Measurements from ENCODE around the gene CHST3.

The CHST3 gene

DNA sequence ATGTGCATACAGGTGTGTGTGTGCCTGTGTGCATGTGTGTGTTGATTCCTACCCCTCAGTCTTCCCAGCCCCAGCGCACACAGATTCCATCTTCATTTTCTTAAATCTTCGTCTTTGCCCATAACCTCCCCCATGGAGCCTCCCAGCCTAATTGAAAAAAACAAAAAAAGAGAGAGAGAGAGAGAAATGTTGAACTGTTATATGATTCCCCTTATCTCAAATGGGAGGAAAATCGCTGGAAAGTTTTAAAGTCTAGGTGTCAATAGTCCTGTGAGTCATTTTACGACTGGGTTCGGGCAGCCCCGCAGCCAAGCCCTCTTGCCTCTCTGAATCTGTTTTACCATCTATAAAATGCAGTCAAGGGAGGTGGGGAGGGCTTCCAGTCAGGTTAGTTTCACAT is 63.3 kb downstream of the CHST3 start:
- ATAC-seq: no peak
- TF ChIP-seq CSDC2 (CRISPR knock-in tag; IDR thresholded peaks at IDR 0.05) (no peak), ZNF565 (CRISPR knock-in tag; conservative IDR thresholded peaks at IDR 0.05; ENCODE audit: low read depth) (no peak), ISL1 (CRISPR knock-in tag; IDR thresholded peaks at IDR 0.05) (no peak), GLIS3 (CRISPR knock-in tag; IDR thresholded peaks at IDR 0.05) (no peak), SNAI2 (CRISPR knock-in tag; IDR thresholded peaks at IDR 0.05) (no peak), BACH2 (CRISPR knock-in tag; IDR thresholded peaks at IDR 0.05; ENCODE audit: borderline replicate concordance) (no peak), OSR1 (CRISPR knock-in tag; IDR thresholded peaks at IDR 0.05) (no peak), ARNTL (CRISPR knock-in tag; IDR thresholded peaks at IDR 0.05; ENCODE audit: borderline replicate concordance, low read depth) (no peak)
- TF ChIP-seq, protein P1, sequence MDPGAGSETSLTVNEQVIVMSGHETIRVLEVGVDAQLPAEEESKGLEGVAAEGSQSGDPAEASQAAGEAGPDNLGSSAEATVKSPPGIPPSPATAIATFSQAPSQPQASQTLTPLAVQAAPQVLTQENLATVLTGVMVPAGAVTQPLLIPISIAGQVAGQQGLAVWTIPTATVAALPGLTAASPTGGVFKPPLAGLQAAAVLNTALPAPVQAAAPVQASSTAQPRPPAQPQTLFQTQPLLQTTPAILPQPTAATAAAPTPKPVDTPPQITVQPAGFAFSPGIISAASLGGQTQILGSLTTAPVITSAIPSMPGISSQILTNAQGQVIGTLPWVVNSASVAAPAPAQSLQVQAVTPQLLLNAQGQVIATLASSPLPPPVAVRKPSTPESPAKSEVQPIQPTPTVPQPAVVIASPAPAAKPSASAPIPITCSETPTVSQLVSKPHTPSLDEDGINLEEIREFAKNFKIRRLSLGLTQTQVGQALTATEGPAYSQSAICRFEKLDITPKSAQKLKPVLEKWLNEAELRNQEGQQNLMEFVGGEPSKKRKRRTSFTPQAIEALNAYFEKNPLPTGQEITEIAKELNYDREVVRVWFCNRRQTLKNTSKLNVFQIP (CRISPR knock-in tag; IDR thresholded peaks at IDR 0.05; ENCODE audit: borderline replicate concordance, low read depth): no peak
- TF ChIP-seq, protein P2, sequence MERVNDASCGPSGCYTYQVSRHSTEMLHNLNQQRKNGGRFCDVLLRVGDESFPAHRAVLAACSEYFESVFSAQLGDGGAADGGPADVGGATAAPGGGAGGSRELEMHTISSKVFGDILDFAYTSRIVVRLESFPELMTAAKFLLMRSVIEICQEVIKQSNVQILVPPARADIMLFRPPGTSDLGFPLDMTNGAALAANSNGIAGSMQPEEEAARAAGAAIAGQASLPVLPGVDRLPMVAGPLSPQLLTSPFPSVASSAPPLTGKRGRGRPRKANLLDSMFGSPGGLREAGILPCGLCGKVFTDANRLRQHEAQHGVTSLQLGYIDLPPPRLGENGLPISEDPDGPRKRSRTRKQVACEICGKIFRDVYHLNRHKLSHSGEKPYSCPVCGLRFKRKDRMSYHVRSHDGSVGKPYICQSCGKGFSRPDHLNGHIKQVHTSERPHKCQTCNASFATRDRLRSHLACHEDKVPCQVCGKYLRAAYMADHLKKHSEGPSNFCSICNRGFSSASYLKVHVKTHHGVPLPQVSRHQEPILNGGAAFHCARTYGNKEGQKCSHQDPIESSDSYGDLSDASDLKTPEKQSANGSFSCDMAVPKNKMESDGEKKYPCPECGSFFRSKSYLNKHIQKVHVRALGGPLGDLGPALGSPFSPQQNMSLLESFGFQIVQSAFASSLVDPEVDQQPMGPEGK (CRISPR knock-in tag; IDR thresholded peaks at IDR 0.05; ENCODE audit: borderline replicate concordance): no peak
- TF ChIP-seq, protein P3, sequence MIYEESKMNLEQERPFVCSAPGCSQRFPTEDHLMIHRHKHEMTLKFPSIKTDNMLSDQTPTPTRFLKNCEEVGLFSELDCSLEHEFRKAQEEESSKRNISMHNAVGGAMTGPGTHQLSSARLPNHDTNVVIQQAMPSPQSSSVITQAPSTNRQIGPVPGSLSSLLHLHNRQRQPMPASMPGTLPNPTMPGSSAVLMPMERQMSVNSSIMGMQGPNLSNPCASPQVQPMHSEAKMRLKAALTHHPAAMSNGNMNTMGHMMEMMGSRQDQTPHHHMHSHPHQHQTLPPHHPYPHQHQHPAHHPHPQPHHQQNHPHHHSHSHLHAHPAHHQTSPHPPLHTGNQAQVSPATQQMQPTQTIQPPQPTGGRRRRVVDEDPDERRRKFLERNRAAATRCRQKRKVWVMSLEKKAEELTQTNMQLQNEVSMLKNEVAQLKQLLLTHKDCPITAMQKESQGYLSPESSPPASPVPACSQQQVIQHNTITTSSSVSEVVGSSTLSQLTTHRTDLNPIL (CRISPR knock-in tag; IDR thresholded peaks at IDR 0.05; ENCODE audit: low read depth): no peak
- TF ChIP-seq, protein P4, sequence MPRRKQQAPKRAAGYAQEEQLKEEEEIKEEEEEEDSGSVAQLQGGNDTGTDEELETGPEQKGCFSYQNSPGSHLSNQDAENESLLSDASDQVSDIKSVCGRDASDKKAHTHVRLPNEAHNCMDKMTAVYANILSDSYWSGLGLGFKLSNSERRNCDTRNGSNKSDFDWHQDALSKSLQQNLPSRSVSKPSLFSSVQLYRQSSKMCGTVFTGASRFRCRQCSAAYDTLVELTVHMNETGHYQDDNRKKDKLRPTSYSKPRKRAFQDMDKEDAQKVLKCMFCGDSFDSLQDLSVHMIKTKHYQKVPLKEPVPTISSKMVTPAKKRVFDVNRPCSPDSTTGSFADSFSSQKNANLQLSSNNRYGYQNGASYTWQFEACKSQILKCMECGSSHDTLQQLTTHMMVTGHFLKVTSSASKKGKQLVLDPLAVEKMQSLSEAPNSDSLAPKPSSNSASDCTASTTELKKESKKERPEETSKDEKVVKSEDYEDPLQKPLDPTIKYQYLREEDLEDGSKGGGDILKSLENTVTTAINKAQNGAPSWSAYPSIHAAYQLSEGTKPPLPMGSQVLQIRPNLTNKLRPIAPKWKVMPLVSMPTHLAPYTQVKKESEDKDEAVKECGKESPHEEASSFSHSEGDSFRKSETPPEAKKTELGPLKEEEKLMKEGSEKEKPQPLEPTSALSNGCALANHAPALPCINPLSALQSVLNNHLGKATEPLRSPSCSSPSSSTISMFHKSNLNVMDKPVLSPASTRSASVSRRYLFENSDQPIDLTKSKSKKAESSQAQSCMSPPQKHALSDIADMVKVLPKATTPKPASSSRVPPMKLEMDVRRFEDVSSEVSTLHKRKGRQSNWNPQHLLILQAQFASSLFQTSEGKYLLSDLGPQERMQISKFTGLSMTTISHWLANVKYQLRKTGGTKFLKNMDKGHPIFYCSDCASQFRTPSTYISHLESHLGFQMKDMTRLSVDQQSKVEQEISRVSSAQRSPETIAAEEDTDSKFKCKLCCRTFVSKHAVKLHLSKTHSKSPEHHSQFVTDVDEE (CRISPR knock-in tag; IDR thresholded peaks at IDR 0.05): no peak

DNA sequence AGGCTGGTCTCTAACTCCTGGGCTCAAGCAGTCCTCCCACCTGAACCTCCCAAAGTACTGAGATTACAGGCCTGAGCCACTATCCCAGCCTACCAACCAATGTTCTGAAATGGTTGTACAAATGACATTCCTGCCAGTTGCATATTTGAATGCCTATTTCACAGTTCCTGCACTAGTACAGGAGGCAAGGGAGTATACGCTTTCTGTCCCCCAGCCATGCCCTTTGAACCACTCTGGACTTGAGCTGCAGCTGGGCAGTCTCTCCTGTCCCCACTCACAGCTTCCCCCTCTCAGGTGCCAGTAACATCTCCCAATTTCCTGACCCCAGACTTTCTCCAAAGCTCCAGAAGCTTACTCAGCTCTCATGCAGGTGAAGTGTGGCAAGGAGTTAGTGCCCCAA is 65.2 kb downstream of the CHST3 start:
- TF ChIP-seq, protein P5, sequence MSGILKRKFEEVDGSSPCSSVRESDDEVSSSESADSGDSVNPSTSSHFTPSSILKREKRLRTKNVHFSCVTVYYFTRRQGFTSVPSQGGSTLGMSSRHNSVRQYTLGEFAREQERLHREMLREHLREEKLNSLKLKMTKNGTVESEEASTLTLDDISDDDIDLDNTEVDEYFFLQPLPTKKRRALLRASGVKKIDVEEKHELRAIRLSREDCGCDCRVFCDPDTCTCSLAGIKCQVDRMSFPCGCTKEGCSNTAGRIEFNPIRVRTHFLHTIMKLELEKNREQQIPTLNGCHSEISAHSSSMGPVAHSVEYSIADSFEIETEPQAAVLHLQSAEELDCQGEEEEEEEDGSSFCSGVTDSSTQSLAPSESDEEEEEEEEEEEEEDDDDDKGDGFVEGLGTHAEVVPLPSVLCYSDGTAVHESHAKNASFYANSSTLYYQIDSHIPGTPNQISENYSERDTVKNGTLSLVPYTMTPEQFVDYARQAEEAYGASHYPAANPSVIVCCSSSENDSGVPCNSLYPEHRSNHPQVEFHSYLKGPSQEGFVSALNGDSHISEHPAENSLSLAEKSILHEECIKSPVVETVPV (CRISPR knock-in tag; IDR thresholded peaks at IDR 0.05): no peak
- no peak for TF ChIP-seq ZNF70 (CRISPR knock-in tag; IDR thresholded peaks at IDR 0.05)
- ATAC-seq: no peak

DNA sequence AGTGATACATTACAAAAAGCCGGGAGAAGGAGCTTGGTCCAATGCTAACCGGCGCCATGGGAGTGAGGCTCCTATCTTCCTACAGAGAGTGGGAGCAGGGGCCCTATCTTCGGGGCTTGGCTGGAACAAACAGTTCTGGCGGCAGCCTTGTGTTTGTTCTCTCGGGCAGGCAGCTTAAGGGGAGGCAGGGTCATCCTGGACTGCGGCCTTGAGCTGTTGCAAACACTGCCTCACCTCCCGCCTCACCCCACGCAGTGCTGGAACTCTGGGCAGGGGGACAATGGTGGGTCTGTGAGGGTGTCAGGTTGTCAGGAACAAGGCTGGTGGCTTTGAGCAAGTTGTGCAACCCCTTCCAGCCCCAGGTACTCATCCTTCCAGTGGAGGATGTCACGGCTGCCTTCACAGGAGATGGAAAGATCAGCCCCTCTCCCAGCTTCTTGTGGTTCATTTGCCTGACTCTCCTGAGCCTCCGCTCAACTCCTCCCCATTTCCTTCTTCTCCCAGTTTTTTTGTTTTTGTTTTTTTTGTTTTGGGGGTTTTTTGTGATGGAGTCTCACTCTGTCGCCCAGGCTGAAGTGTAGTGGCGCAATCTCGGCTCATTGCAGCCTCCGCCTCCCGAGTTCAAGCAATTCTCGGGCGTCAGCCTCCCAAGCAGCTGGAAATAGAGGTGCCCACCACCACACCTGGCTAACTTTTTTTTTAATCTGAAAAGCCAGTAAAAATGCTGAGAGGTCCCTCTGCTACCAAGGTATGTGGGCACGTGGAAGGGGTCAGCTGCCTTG is 66.8 kb downstream of the CHST3 start:
- ATAC-seq: no peak; the same call in 2 of the 3 replicates
- no peak for TF ChIP-seq GLIS3 (CRISPR knock-in tag; IDR thresholded peaks at IDR 0.05)
- TF ChIP-seq ZNF8 (CRISPR knock-in tag; IDR thresholded peaks at IDR 0.05): no peak

DNA sequence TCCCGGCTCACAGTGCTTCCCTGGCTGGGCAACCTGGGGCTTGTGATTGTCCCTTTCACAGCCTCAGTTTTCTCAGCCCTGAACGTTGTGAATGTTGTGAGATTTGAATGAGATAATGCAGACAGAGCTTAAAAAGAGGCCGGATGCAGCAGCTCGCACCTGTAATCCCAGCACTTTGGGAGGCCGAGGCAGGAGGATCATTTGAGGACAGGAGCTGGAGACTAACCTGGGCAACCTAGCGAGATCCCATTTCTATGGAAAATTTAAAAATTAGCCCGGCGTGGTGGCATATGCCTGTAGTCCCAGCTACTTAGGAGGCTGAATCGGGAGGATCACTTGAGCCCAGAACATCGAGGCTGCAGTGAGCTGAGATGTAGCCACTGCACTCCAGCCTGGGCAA is 67.5 kb downstream of the CHST3 start:
- no peak for ATAC-seq
- TF ChIP-seq, protein P2 (CRISPR knock-in tag; IDR thresholded peaks at IDR 0.05; ENCODE audit: borderline replicate concordance): no peak
- TF ChIP-seq ZNF565 (CRISPR knock-in tag; conservative IDR thresholded peaks at IDR 0.05; ENCODE audit: low read depth) (no peak), OSR1 (CRISPR knock-in tag; IDR thresholded peaks at IDR 0.05) (no peak), ZNF70 (CRISPR knock-in tag; IDR thresholded peaks at IDR 0.05) (no peak), ZNF8 (CRISPR knock-in tag; IDR thresholded peaks at IDR 0.05) (no peak), TCF4 (CRISPR knock-in tag; IDR thresholded peaks at IDR 0.05; ENCODE audit: borderline replicate concordance) (no peak), GLIS3 (CRISPR knock-in tag; IDR thresholded peaks at IDR 0.05) (no peak), CSDC2 (CRISPR knock-in tag; IDR thresholded peaks at IDR 0.05) (no peak), ARNTL (CRISPR knock-in tag; IDR thresholded peaks at IDR 0.05; ENCODE audit: borderline replicate concordance, low read depth) (no peak), ZFP3 (CRISPR knock-in tag; IDR thresholded peaks at IDR 0.05) (no peak), SNAI2 (CRISPR knock-in tag; IDR thresholded peaks at IDR 0.05) (no peak)
- TF ChIP-seq, protein P3 (CRISPR knock-in tag; IDR thresholded peaks at IDR 0.05; ENCODE audit: low read depth): no peak
- TF ChIP-seq, protein P4 (CRISPR knock-in tag; IDR thresholded peaks at IDR 0.05): no peak

Measured in SK-N-SH treated with all-trans-retinoic acid at 6 μM for 48 hours (cell line).